ENCODE data around the gene NGEF. TPM values are rescaled to one million over a fixed set of nuclear protein-coding genes. Genes with fewer than 3 reads are reported as not detected.

Gene NGEF
- total RNA-seq, 1 donor from 2014 or later = 1.2 TPM

- Mint-ChIP-seq H3K27ac (no peak overlapping the region), H3K27me3 (peaks cover 7% of the 10 kb centered on the region), H3K4me1 (ENCODE audit: low read depth) (peaks cover 2% of the 10 kb centered on the region), H3K36me3 (ENCODE audit: insufficient read depth) (no peaks in the 10 kb centered on the region), H3K9me3 (ENCODE audit: low read depth) (no peaks in the 10 kb centered on the region), H3K4me3 (ENCODE audit: low read depth) (no peak overlapping the region)
- no peak for DNase-seq (ENCODE audit: low spot score, unreplicated experiment)
- TF ChIP-seq, protein P1, sequence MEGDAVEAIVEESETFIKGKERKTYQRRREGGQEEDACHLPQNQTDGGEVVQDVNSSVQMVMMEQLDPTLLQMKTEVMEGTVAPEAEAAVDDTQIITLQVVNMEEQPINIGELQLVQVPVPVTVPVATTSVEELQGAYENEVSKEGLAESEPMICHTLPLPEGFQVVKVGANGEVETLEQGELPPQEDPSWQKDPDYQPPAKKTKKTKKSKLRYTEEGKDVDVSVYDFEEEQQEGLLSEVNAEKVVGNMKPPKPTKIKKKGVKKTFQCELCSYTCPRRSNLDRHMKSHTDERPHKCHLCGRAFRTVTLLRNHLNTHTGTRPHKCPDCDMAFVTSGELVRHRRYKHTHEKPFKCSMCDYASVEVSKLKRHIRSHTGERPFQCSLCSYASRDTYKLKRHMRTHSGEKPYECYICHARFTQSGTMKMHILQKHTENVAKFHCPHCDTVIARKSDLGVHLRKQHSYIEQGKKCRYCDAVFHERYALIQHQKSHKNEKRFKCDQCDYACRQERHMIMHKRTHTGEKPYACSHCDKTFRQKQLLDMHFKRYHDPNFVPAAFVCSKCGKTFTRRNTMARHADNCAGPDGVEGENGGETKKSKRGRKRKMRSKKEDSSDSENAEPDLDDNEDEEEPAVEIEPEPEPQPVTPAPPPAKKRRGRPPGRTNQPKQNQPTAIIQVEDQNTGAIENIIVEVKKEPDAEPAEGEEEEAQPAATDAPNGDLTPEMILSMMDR (IDR thresholded peaks at IDR 0.05; ENCODE audit: unreplicated experiment) = no peak
These were observed 116.9 kb downstream of the NGEF start for GRCh38 chr2:232896111-232896510.

DNA sequence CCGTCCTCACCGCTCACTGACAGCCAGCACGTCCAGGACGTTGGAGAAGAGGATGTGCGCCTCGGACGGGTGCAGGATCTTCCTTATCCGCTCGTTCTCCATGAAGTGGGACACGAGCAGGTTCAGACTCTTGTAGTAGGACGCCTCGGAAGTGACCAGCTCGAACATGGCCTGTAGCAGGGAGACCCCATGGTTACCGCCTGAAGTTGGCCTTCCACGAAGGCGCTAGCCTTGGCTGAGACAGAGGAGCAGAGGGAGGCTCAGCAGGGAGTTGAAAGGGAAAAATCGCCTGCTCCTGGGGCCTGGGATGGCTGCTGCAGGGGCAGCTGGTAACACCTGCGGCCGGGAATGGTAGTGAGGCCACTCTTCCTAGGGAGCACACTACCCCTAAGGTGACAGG, 118.3 kb downstream of the NGEF start:
- no peak for DNase-seq (ENCODE audit: low spot score, unreplicated experiment)
- no peak overlapping the region for H3K4me3 Mint-ChIP-seq (ENCODE audit: low read depth)
- H3K36me3 Mint-ChIP-seq (ENCODE audit: insufficient read depth) = no peaks in the 10 kb centered on the region
- no peaks in the 10 kb centered on the region for H3K9me3 Mint-ChIP-seq (ENCODE audit: low read depth)
- peak overlapping the region; percentile 82 for H3K27ac Mint-ChIP-seq
- peaks cover 7% of the 10 kb centered on the region for H3K27me3 Mint-ChIP-seq
- TF ChIP-seq, protein P1 (IDR thresholded peaks at IDR 0.05; ENCODE audit: unreplicated experiment) = no peak
- H3K4me1 Mint-ChIP-seq (ENCODE audit: low read depth) = peaks cover 7% of the 10 kb centered on the region

DNA sequence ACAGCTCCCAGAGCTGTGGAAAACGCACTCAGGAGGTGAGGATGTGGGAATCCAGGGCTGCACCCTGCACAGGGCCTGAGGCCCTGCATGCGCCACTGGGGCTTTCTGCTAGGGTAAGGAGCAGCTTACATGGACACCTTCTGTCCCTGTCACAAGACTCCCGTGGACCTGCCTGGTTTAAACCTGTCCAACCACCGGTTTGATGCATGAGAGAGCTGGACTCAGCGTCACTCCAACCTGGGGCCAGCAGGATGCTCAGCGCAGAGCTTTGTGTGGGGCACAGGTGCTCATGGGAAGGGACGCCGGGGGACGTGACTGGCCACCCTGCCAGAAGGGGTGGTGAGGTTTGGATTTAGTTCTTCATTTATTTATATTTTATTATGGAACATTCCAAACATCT, 118.8 kb downstream of the NGEF start:
- Mint-ChIP-seq H3K27ac (no peak overlapping the region), H3K36me3 (ENCODE audit: insufficient read depth) (no peaks in the 10 kb centered on the region), H3K4me1 (ENCODE audit: low read depth) (peaks cover 7% of the 10 kb centered on the region), H3K27me3 (peaks cover 7% of the 10 kb centered on the region), H3K4me3 (ENCODE audit: low read depth) (no peak overlapping the region), H3K9me3 (ENCODE audit: low read depth) (no peaks in the 10 kb centered on the region)
- no peak for DNase-seq (ENCODE audit: low spot score, unreplicated experiment)
- TF ChIP-seq, protein P1 (IDR thresholded peaks at IDR 0.05; ENCODE audit: unreplicated experiment) = no peak

DNA sequence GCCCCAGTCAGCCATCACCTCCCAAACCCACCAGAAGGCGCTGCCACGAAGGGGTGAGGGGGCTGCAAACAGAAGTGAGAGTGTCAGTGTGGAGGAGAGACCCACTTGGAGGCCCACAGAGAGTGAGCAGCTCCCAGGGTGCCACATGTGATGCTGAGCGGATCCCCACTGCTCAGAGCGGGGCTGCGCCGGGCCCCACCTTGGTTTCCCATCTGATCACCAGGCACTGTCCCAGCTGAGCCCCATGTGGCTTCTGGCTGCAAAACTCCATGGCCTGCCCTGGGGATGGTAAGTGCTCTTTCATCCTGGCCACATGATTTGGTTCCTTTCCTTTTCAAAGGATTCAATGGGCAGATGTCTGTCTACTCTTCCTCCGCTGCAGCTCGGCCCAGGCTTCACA, 119.2 kb downstream of the NGEF start:
- no peaks in the 10 kb centered on the region for H3K36me3 Mint-ChIP-seq (ENCODE audit: insufficient read depth)
- no peak for DNase-seq (ENCODE audit: low spot score, unreplicated experiment)
- H3K27me3 Mint-ChIP-seq = peaks cover 7% of the 10 kb centered on the region
- peaks cover 7% of the 10 kb centered on the region for H3K4me1 Mint-ChIP-seq (ENCODE audit: low read depth)
- no peaks in the 10 kb centered on the region for H3K9me3 Mint-ChIP-seq (ENCODE audit: low read depth)
- TF ChIP-seq, protein P1 (IDR thresholded peaks at IDR 0.05; ENCODE audit: unreplicated experiment) = no peak
- no peak overlapping the region for H3K27ac Mint-ChIP-seq
- H3K4me3 Mint-ChIP-seq (ENCODE audit: low read depth) = no peak overlapping the region

GRCh38 chr2:232892843-232893242, 120.2 kb downstream of the NGEF start:
- Mint-ChIP-seq H3K27me3 (peaks cover 7% of the 10 kb centered on the region), H3K4me1 (ENCODE audit: low read depth) (peaks cover 7% of the 10 kb centered on the region), H3K9me3 (ENCODE audit: low read depth) (no peaks in the 10 kb centered on the region), H3K4me3 (ENCODE audit: low read depth) (no peak overlapping the region), H3K27ac (no peak overlapping the region), H3K36me3 (ENCODE audit: insufficient read depth) (no peaks in the 10 kb centered on the region)
- TF ChIP-seq, protein P1 (IDR thresholded peaks at IDR 0.05; ENCODE audit: unreplicated experiment) = no peak
- DNase-seq (ENCODE audit: low spot score, unreplicated experiment) = no peak
